Measurements from ENCODE around the gene TANC2.

- no peak for TF ChIP-seq CTCF (IDR thresholded peaks at IDR 0.05; ENCODE audit: control extremely low read depth in 1 of 3, insufficient read depth in 1 of 3, low read depth in 1 of 3, low read length in 3 of 3)
- TF ChIP-seq POLR2A (IDR thresholded peaks at IDR 0.05; ENCODE audit: control extremely low read depth in 1 of 2, low read depth in 2 of 2, low read length in 2 of 2) = no peak
- no peak for TF ChIP-seq EZH2 (IDR thresholded peaks at IDR 0.05; ENCODE audit: low read depth, low read length, severe bottlenecking)
- TF ChIP-seq USF2 (IDR thresholded peaks at IDR 0.05; ENCODE audit: low read length) = no peak
- TF ChIP-seq SIRT6 (IDR thresholded peaks at IDR 0.05; ENCODE audit: low read length) = no peak
- no peak for TF ChIP-seq RNF2 (IDR thresholded peaks at IDR 0.05; ENCODE audit: borderline replicate concordance, low read depth, low read length, missing control alignments, poor library complexity, severe bottlenecking)
- TF ChIP-seq CBX5 (IDR thresholded peaks at IDR 0.05; ENCODE audit: low read depth, low read length) = no peak
- no peak for TF ChIP-seq GTF2F1 (IDR thresholded peaks at IDR 0.05; ENCODE audit: borderline replicate concordance, low read depth, low read length)
- TF ChIP-seq YY1 (IDR thresholded peaks at IDR 0.05; ENCODE audit: low read depth, low read length) = no peak
- no peak for TF ChIP-seq TEAD4 (IDR thresholded peaks at IDR 0.05; ENCODE audit: low read depth, low read length)
- no peak for TF ChIP-seq BRCA1 (IDR thresholded peaks at IDR 0.05; ENCODE audit: low read depth, low read length)
- TF ChIP-seq CHD2 (IDR thresholded peaks at IDR 0.05; ENCODE audit: low read length) = no peak
- no peak for TF ChIP-seq TAF1 (IDR thresholded peaks at IDR 0.05; ENCODE audit: low read depth, low read length)
- no peak for TF ChIP-seq ATF3 (IDR thresholded peaks at IDR 0.05; ENCODE audit: insufficient read depth, low read depth, low read length)
These were observed 49.8 kb downstream of the TANC2 start for GRCh38 chr17:63015824-63016223.

Measured in H1 (cell line).